GM18873 (cell line): Measurements from ENCODE around the gene PPP1R12B.

ENCODE experiments used
- ATAC-seq: cut with Tn5 transposase; IDR thresholded peaks from one replicate; pipeline ENCODE4 v1.9.1; 2021; ENCODE audit warnings: mild to moderate bottlenecking, moderate library complexity, moderate number of reproducible peaks; ENCODE audit not compliant: unreplicated experiment, low FRiP score

PPP1R12B gene

GRCh38 chr1:202348509-202349205, at the start of gene PPP1R12B:
Gene PPP1R12B (plus strand): TSS chr1:202348699. CDS start chr1:202348852, 153 bp downstream.
- ATAC-seq = peak; percentile 92

- no peak for ATAC-seq
Measured at GRCh38 chr1:202302166-202302565, 46.3 kb upstream of the PPP1R12B start.

- no peak for ATAC-seq
Measured at GRCh38 chr1:202304375-202304774, 44.1 kb upstream of the PPP1R12B start.

GRCh38 chr1:202305168-202305567, 43.3 kb upstream of the PPP1R12B start:
- ATAC-seq = no peak

- ATAC-seq = no peak
Measured at GRCh38 chr1:202306535-202307345, 41.8 kb upstream of the PPP1R12B start.

GRCh38 chr1:202310071-202310725, 38.3 kb upstream of the PPP1R12B start:
- no peak for ATAC-seq

- ATAC-seq = no peak
Measured at GRCh38 chr1:202310746-202311145, 37.8 kb upstream of the PPP1R12B start.

GRCh38 chr1:202311875-202312635, 36.4 kb upstream of the PPP1R12B start:
- no peak for ATAC-seq

- ATAC-seq = no peak
Measured at GRCh38 chr1:202315576-202316168, 32.8 kb upstream of the PPP1R12B start.

- ATAC-seq = no peak
Measured at GRCh38 chr1:202316186-202316585, 32.3 kb upstream of the PPP1R12B start.

GRCh38 chr1:202317941-202318925, 30.3 kb upstream of the PPP1R12B start:
- no peak for ATAC-seq

GRCh38 chr1:202319381-202320080, 29.0 kb upstream of the PPP1R12B start:
- no peak for ATAC-seq

- ATAC-seq = no peak
Measured at GRCh38 chr1:202320081-202320405, 28.5 kb upstream of the PPP1R12B start.

GRCh38 chr1:202323731-202324130, 24.8 kb upstream of the PPP1R12B start:
- ATAC-seq = no peak

GRCh38 chr1:202324646-202325045, 23.9 kb upstream of the PPP1R12B start:
- no peak for ATAC-seq

GRCh38 chr1:202329891-202330290, 18.6 kb upstream of the PPP1R12B start:
- no peak for ATAC-seq

GRCh38 chr1:202333861-202334260, 14.6 kb upstream of the PPP1R12B start:
- no peak for ATAC-seq

GRCh38 chr1:202343652-202344349, 4.7 kb upstream of the PPP1R12B start:
- ATAC-seq = no peak
